ENCODE results near the gene EXD3. TPM values are rescaled to one million over a fixed set of nuclear protein-coding genes. Genes with fewer than 3 reads are reported as not detected.
"Not testable (repeated sequence)": the region's sequence is repeated elsewhere in the genome, so short reads cannot be mapped to it uniquely, and the experiment has no call there.

Gene EXD3
- total RNA-seq, 6 experiments from 2014 or later = 6.4 to 10.6 (median 8.7) TPM

- H3K9me3 Mint-ChIP-seq = peaks cover 18% of the 10 kb centered on the region
- DNase-seq = no peak
- no peak overlapping the region for H3K27ac Mint-ChIP-seq
- H3K4me3 Mint-ChIP-seq = no peak overlapping the region
- H3K36me3 Mint-ChIP-seq (ENCODE audit: low read depth) = peaks cover 7% of the 10 kb centered on the region
- TF ChIP-seq, protein P1, sequence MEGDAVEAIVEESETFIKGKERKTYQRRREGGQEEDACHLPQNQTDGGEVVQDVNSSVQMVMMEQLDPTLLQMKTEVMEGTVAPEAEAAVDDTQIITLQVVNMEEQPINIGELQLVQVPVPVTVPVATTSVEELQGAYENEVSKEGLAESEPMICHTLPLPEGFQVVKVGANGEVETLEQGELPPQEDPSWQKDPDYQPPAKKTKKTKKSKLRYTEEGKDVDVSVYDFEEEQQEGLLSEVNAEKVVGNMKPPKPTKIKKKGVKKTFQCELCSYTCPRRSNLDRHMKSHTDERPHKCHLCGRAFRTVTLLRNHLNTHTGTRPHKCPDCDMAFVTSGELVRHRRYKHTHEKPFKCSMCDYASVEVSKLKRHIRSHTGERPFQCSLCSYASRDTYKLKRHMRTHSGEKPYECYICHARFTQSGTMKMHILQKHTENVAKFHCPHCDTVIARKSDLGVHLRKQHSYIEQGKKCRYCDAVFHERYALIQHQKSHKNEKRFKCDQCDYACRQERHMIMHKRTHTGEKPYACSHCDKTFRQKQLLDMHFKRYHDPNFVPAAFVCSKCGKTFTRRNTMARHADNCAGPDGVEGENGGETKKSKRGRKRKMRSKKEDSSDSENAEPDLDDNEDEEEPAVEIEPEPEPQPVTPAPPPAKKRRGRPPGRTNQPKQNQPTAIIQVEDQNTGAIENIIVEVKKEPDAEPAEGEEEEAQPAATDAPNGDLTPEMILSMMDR (IDR thresholded peaks at IDR 0.05) = no peak
- peaks cover 30% of the 10 kb centered on the region for H3K4me1 Mint-ChIP-seq (ENCODE audit: low read depth)
- H3K27me3 Mint-ChIP-seq (ENCODE audit: insufficient read depth) = peaks cover 2% of the 10 kb centered on the region; the same call in 1 of the 2 replicates
Observed at GRCh38 chr9:137341227-137341626, 81.7 kb downstream of the EXD3 start.

DNA sequence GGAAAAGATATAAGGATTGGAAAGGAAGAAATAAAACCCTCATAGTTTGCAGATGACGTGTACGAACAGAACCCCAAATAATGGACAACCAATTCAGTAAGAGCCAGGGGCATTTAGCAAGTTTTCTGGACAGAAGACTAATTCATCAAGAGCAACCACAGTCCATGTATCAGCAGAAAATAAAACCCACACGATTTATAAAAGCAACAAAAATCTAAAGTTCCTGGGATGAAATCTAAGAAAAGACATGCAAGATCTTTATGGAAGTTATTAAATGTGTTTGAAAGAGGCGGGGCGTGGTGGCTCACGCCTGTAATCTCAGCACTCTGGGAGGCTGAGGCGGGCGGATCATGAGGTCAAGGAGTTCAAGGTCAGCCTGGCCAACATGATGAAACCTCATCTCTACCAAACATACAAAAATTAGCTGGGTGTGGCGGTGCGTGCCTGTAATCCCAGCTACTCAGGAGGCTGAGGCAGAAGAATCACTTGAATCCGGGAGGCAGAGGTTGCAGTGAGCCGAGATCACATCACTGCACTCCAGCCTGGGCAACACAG, 83.0 kb downstream of the EXD3 start:
- peaks cover 12% of the 10 kb centered on the region for H3K36me3 Mint-ChIP-seq (ENCODE audit: low read depth)
- not testable (repeated sequence) for H3K27ac Mint-ChIP-seq; DNase-seq; H3K27me3 Mint-ChIP-seq (ENCODE audit: insufficient read depth); H3K4me3 Mint-ChIP-seq
- peaks cover 30% of the 10 kb centered on the region for H3K4me1 Mint-ChIP-seq (ENCODE audit: low read depth)
- peaks cover 16% of the 10 kb centered on the region for H3K9me3 Mint-ChIP-seq

GRCh38 chr9:137339045-137339907, 83.7 kb downstream of the EXD3 start:
- DNase-seq = no peak
- H3K27me3 Mint-ChIP-seq (ENCODE audit: insufficient read depth) = peaks cover 2% of the 10 kb centered on the region; the same call in 1 of the 2 replicates
- peaks cover 30% of the 10 kb centered on the region for H3K4me1 Mint-ChIP-seq (ENCODE audit: low read depth)
- H3K4me3 Mint-ChIP-seq = peak overlapping the region; percentile 10; the same call in 1 of the 2 replicates
- H3K36me3 Mint-ChIP-seq (ENCODE audit: low read depth) = peaks cover 12% of the 10 kb centered on the region
- TF ChIP-seq, protein P1 (IDR thresholded peaks at IDR 0.05) = no peak
- H3K9me3 Mint-ChIP-seq = peaks cover 18% of the 10 kb centered on the region
- peak overlapping the region; percentile 24 for H3K27ac Mint-ChIP-seq

DNA sequence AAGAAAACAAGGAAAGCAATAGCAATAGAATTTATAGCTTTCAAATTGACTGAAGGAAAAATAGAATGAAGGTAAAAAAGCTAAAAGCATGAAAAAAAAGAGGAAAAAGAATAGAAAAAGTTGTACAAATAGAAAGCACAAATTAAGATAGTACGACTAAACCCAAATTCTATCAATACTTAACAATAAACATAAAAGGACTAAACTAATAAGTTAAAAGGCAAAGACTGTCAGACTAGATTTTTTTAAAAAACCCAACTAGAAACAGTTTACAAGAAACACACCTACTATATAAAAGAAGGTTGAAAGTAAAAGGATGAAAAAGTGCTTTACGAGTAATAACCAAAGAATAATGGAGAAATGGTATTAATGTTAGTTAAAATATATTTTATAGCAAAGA, 86.2 kb downstream of the EXD3 start:
- H3K9me3 Mint-ChIP-seq = peaks cover 23% of the 10 kb centered on the region
- peaks cover 40% of the 10 kb centered on the region for H3K4me1 Mint-ChIP-seq (ENCODE audit: low read depth)
- TF ChIP-seq, protein P1 (IDR thresholded peaks at IDR 0.05) = no peak
- peaks cover 2% of the 10 kb centered on the region; the same call in 1 of the 2 replicates for H3K27me3 Mint-ChIP-seq (ENCODE audit: insufficient read depth)
- no peak overlapping the region for H3K27ac Mint-ChIP-seq
- DNase-seq = no peak
- peaks cover 12% of the 10 kb centered on the region for H3K36me3 Mint-ChIP-seq (ENCODE audit: low read depth)
- H3K4me3 Mint-ChIP-seq = no peak overlapping the region

DNA sequence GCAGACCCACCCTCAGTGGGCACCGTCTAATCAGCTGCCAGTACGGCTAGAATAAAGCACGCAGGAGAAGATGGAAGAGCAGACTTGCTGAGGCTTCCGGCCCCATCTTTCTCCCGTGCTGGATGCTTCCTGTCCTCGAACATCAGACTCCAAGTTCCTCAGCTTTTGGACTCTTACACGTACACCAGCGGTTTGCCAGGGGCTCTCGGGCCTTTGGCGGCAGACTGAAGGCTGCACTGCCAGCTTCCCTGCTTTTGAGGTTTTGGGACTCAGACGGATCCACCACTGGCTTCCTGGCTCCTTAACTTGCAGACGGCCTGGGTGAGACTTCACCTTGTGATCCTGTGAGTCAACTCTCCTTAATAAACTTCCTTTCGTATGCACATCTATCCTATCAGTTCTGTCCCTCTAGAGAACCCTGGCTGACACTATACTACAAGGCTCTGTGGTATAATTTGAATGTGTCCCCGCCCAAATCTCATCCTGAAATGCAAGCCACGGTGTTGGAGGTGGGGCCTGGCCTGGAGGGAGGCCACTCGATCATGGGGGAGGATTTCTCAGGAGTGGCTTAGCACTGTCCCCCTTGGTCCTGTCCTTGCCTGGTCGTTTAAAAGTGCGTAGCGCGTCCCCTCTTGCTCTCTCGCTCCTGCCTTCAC, 89.8 kb downstream of the EXD3 start:
- peaks cover 20% of the 10 kb centered on the region for H3K36me3 Mint-ChIP-seq (ENCODE audit: low read depth)
- no peak overlapping the region for H3K27ac Mint-ChIP-seq
- no peak for DNase-seq
- H3K27me3 Mint-ChIP-seq (ENCODE audit: insufficient read depth) = peaks cover 10% of the 10 kb centered on the region
- no peak overlapping the region for H3K4me3 Mint-ChIP-seq
- TF ChIP-seq, protein P1 (IDR thresholded peaks at IDR 0.05) = no peak
- peaks cover 43% of the 10 kb centered on the region for H3K9me3 Mint-ChIP-seq
- peaks cover 12% of the 10 kb centered on the region for H3K4me1 Mint-ChIP-seq (ENCODE audit: low read depth)
